ENCODE data around the gene ZNF804A.

Gene ZNF804A

GRCh38 chr2:184611361-184612085 lies 13.2 kb downstream of the ZNF804A start:
- DNase-seq (ENCODE audit: low spot score): peak; percentile 3

DNA sequence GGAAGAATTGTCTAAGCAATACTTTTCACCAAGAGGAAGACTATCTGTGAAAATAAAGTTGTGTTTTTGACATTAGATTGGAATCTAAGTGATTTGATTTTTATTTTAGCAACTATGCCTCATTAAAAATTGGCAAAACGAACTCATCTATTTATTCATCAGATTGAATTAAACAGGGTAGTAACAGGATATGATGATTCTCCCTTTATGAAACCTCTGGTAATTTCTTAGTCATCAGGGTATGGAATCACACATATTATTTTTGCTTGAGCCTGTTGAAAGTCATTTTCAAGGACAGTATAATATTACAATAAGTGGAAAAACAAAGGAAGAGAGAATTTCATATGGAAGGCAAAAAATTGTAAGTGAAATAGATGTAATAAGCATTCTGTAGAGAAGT lies 22.0 kb downstream of the ZNF804A start:
- no peak for DNase-seq (ENCODE audit: low spot score)

GRCh38 chr2:184624311-184624710 lies 26.0 kb downstream of the ZNF804A start:
- no peak for DNase-seq (ENCODE audit: low spot score)

GRCh38 chr2:184628051-184628450 lies 29.7 kb downstream of the ZNF804A start:
- no peak for DNase-seq (ENCODE audit: low spot score)

DNA sequence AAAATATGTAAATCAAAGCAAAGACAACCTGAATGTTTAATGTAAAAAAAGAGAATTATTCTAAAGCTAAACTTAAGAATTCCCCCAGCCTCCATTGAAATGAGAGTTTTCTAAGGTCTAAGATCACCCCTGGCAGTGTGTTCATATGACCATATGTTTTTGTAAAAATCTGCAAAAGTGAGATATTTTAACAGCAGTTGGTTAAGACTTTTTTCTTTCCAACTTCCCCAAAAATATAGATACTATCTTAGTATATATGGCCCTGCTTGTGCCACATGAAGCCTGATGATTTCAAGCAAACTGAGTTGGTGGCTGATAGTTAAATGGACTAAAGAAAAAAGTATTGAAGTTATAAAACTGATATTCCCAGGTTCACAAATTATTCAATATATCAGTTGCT lies 35.4 kb downstream of the ZNF804A start:
- DNase-seq (ENCODE audit: low spot score): no peak

DNA sequence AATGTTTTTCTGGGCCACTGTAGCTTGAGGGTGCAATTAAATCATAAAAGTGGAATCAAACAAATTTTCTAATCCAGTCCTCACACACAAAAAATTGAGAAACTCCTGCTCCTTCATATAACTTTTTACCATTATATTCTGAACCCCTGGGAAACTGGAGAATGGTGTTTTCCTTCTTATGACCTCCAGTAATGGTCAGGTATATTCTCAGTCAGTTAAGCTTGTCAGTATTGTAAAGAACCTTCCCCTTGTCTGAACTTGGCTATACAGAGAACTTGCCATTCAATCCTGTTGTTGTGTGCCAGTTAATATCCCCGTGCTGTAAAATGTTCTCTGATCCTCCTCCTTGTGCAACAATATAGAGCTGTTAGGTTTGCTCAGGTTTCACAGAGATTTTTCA lies 39.5 kb downstream of the ZNF804A start:
- DNase-seq (ENCODE audit: low spot score): no peak

DNA sequence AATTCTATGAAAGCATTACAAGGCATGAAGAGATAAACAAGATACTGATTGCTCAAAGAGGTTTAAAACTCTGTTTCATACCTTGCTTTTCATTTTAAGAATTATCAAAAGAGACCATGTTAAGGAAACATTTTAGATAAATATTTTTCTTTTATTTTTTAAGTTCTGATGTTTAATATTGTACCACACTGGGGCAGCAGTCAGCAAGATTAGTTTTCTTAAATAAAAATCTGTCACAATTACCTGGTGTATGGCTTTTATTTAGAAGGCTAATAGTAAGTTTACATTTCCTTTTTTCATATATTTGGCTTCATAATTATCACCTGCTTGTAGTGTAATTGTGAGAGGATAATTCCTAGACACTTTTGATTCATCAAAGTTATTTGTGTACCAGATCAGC lies 46.4 kb downstream of the ZNF804A start:
- DNase-seq (ENCODE audit: low spot score): no peak

DNA sequence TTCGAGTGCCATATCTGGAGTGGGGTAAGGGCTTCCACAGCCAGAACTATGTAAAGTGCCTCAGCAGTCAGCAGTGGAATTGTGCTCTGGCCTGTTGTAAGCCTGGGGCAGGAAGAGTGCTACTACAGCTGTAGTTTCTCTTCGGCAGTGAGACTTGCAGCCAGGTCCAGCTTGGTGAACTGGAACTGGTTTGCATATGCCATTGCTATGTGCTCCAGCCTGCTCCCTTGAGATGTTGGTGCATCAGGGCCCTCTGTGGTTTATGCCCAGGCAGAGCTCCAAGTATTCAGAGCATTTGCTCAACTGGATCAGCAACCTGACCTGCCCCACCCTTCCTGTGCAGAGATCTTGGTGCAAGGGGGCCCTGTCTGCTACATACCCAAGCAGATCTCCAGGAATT lies 47.8 kb downstream of the ZNF804A start:
- peak; percentile 5 for DNase-seq (ENCODE audit: low spot score)

DNA sequence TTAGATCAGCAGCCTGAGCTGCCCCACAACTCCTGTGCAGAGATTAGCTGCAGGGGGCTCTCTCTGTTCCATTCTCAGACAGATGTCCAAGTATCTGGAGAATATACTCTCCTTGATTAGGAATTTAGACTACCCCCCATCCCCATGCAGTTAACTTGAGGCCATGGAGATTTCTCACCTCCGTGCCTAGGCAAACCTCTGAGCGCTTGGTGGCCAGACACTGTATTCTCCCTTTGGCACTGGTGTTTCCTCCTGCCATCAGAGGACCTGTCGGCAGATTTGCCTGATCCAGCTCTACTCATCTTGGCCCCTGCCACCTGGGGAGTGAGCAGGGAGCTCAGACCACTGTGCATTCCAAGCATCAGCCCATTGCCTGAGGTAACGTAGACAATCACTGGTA lies 48.3 kb downstream of the ZNF804A start:
- DNase-seq (ENCODE audit: low spot score): no peak

- no peak for DNase-seq (ENCODE audit: low spot score)
Observed at GRCh38 chr2:184654945-184655344, 56.6 kb downstream of the ZNF804A start.

DNA sequence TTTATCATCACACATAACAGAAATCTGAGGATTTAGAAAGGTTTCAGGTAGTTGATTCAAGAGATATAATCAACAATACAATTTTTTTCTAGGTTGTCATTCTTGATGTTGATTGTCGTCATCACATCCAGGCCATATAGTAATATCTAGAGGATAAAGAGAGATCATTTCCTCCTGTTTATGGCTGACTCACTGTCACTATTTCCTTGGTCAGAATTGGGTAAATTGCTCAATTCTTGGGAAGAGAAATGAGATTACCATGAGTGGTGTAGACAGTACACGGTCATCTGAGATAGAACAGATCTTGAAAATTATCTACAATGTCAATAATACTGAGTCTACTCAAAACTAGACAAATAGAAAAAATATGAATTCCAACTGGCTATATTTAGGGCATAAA lies 78.8 kb downstream of the ZNF804A start:
- no peak for DNase-seq (ENCODE audit: low spot score)

GRCh38 chr2:184679219-184680018 lies 81.1 kb downstream of the ZNF804A start:
- DNase-seq (ENCODE audit: low spot score): no peak

GRCh38 chr2:184680825-184681224 lies 82.5 kb downstream of the ZNF804A start:
- no peak for DNase-seq (ENCODE audit: low spot score)

DNA sequence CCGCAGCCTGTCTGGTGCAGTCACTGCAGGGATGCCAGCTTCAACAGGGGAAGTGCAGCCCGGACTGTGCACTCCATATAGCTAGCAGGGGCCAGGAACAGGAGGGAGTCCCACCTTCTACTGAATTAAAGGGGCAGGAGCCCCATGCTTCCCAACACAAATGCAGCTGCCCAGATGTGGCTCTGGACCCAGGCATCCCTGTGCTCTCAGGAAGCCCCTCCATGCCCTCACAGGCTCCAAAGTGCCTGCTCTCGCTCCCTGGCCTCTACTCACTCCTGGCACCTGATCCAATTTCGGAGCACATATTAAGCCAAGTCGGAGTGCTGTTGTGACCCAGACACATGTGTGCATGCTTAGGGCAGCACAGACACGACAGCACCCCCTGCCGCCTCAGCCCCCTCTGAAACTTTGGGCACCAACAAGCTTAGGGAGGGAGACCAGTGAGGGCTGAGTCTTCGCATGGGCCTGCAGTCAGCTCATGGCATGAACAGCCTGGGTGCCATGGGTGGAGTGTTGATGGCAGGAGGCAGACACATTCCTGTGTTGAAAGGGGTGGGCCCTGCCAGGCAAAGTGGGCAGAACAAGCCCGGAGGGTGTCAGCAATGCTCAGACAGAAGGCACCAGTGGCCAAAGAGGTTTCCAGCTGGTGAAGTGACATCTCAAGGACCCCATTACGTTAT lies 83.5 kb downstream of the ZNF804A start:
- no peak for DNase-seq (ENCODE audit: low spot score)

DNA sequence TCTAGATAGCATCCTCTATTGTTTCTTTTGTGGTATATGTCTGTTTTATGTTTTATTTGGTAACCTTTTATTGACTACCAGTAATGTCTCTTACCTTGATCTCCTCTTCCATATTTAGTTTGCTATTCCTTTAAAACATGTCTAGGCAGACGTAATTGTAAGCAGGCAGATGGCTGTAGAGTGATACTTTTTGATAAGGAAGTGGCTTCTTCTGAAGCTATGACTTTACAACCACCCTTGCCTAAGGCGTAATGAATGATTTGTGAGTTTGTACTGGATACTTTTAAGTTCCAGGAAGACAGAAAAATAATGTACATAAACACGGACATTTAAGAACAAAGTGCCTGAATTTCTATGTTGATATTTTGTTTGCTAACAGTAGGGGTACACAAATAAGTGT lies 85.6 kb downstream of the ZNF804A start:
- no peak for DNase-seq (ENCODE audit: low spot score)

DNA sequence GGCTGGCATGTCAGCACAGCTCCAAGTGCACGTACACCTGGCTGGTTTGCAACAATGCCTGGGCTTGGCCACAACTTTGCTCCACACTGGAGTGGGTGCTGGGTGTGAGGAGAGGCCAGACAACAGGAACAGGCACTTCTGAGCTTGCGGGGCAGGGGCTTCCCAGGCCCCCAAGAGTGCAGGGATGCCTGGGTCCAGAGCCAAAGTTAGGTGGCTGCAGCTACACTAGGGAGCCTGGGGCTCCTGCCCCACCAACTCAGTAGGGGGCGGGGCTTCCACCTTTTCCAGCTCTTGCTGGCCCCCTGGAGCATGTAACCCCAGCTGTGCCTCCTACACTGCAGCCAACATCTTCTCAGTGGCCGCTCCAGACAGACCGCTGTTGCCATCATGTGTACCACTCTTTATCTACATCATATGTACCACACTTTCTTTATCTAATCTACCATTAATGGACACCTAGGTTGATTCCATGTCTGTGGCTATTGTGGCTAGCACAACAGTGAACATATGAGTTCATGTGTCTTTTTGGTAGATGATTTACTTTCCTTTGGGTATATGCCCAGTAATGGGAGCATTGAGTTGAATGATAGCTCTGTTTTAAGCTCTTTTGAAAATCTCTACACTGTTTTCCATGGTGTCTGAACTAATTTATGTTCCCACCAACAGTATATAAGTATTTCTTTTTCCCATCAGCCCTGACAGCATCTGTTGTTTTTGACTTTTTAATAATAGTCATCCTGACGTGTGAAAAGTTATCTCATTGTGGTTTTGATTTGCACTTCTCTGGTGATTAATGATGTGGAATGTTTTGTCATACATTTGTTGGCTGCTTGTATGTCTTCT lies 87.9 kb downstream of the ZNF804A start:
- no peak for DNase-seq (ENCODE audit: low spot score)

DNA sequence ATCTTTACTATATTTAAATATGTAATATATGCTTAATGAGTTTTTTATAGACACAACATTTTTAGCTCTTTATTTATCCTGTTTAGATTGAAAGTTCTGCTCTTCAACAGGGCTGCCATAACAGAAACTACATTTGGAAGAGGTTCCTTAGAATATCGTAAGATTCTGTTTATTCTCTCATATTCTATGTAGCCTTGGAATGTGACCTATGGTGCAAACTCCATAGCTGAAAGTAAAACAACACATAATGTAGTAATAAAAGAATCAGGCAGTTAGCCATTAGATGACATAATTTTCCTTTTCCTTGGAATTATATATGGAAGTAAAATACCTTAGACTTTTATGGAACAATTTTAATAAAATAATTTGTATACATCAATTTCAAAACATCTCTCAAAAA lies 91.3 kb downstream of the ZNF804A start:
- DNase-seq (ENCODE audit: low spot score): no peak

GRCh38 chr2:184692141-184692734 lies 93.9 kb downstream of the ZNF804A start:
- no peak for DNase-seq (ENCODE audit: low spot score)

- no peak for DNase-seq (ENCODE audit: low spot score)
Observed at GRCh38 chr2:184696644-184697043, 98.3 kb downstream of the ZNF804A start.

- DNase-seq (ENCODE audit: low spot score): no peak
Observed at GRCh38 chr2:184698476-184698875, 100.1 kb downstream of the ZNF804A start.

GRCh38 chr2:184721881-184722280 lies 123.6 kb downstream of the ZNF804A start:
- DNase-seq (ENCODE audit: low spot score): no peak

DNA sequence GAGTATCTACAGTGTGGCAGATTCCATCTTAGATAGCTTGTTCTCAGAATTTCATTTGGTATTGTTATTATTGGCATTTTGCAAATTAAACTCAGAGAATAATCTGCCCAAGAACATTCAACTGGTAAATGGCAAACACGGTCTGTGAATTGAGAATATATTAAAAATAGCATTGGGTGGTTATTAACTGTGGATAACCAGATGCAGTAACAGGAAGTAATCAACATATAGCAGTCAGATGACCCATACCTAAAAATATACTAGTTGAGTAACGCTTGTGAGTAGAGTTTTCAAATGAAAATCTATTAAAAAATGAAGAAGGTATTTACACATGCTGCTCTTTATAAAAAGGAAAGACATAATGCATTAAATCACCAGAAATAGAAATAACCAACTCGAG lies 129.5 kb downstream of the ZNF804A start:
- no peak for DNase-seq (ENCODE audit: low spot score)

Measured in LoVo (cell line).